Loucy (cell line): Measurements from ENCODE around the gene RSPO1.

Source experiments
- H2AFZ ChIP-seq: fragments of 200-600 bp; sonication (generic); 2 replicates; pipeline ENCODE4 v1.6.0; 2016; ENCODE audit warnings: antibody characterized with exemption, mild to moderate bottlenecking, low read length, moderate library complexity
- H3F3A ChIP-seq: fragments of 200-600 bp; 2 replicates; pipeline ENCODE4 v1.6.0; 2016; ENCODE audit warnings: antibody characterized with exemption, low read depth, mild to moderate bottlenecking
- H3K27me3 ChIP-seq: fragments of 200-600 bp; sonication (generic); 2 replicates; pipeline ENCODE4 v1.6.1; 2014; ENCODE audit warnings: low read length, mild to moderate bottlenecking; ENCODE audit not compliant: insufficient read depth, poor library complexity, severe bottlenecking
- H3K36me3 ChIP-seq: fragments of 200-600 bp; sonication (generic); 2 replicates; pipeline ENCODE4 v1.6.1; 2016; ENCODE audit warnings: low read length; ENCODE audit not compliant: insufficient read depth
- H3K4me1 ChIP-seq: fragments of 200-600 bp; sonication (generic); 2 replicates; pipeline ENCODE4 v1.5.1; 2014; ENCODE audit warnings: low read length, mild to moderate bottlenecking; ENCODE audit not compliant: insufficient read depth, poor library complexity, severe bottlenecking
- H3K4me2 ChIP-seq: fragments of 200-600 bp; sonication (generic); 2 replicates; pipeline ENCODE4 v1.6.0; 2014; ENCODE audit warnings: antibody characterized with exemption, low read length, low read depth, mild to moderate bottlenecking; ENCODE audit not compliant: poor library complexity, severe bottlenecking
- H3K4me3 ChIP-seq: fragments of 200-600 bp; sonication (generic); 2 replicates; pipeline ENCODE4 v1.5.1; 2014; ENCODE audit warnings: low read length, mild to moderate bottlenecking, mixed read lengths; ENCODE audit not compliant: poor library complexity, severe bottlenecking
- H3K79me2 ChIP-seq: fragments of 200-600 bp; sonication (generic); 2 replicates; pipeline ENCODE4 v1.6.1; 2014; ENCODE audit warnings: low read length; ENCODE audit not compliant: insufficient read depth
- H3K9ac ChIP-seq: fragments of 200-600 bp; sonication (generic); 2 replicates; pipeline ENCODE4 v1.6.0; 2014; ENCODE audit warnings: mild to moderate bottlenecking, low read depth, low read length, moderate library complexity; ENCODE audit not compliant: poor library complexity, severe bottlenecking
- H3K9me2 ChIP-seq: fragments of 200-600 bp; sonication (generic); replicated peaks from 2 replicates; pipeline ENCODE4 v1.6.1; 2016; ENCODE audit warnings: low read depth, low read length, mixed read lengths
- H3K9me3 ChIP-seq: fragments of 200-600 bp; sonication (generic); 2 replicates; pipeline ENCODE4 v1.6.1; 2014; ENCODE audit warnings: mild to moderate bottlenecking, antibody characterized with exemption, low read length, low read depth; ENCODE audit not compliant: insufficient read depth
- H4K20me1 ChIP-seq: fragments of 200-600 bp; sonication (generic); 2 replicates; pipeline ENCODE4 v1.6.0; 2014; ENCODE audit warnings: antibody characterized with exemption, low read length, mild to moderate bottlenecking; ENCODE audit not compliant: insufficient read depth, poor library complexity, severe bottlenecking
- CTCF ChIP-seq: fragments of 200-600 bp; sonication (generic); conservative IDR thresholded peaks from 2 replicates; pipeline ENCODE4 v1.5.1; 2014; ENCODE audit warnings: mild to moderate bottlenecking, antibody characterized with exemption, low read length
- EZH2phosphoT487 ChIP-seq: fragments of 200-600 bp; IDR thresholded peaks from 2 replicates; pipeline ENCODE4 v1.6.1; 2018; ENCODE audit warnings: antibody characterized with exemption, mild to moderate bottlenecking, moderate library complexity, borderline replicate concordance

The RSPO1 gene

GRCh38 chr1:37601441-37601840 lies 33.3 kb downstream of the RSPO1 start:
- TF ChIP-seq EZH2phosphoT487, result no peak
- no peak for TF ChIP-seq CTCF
- Histone ChIP-seq H2AFZ (no peak overlapping the region), H3K4me3 (no peak overlapping the region)

GRCh38 chr1:37599940-37600339 lies 34.8 kb downstream of the RSPO1 start:
- no peaks in the 10 kb centered on the region for H3F3A ChIP-seq
- H4K20me1 ChIP-seq, result peaks cover 5% of the 10 kb centered on the region
- no peak overlapping the region for H3K4me2 ChIP-seq
- H3K9me2 ChIP-seq, result no peaks in the 10 kb centered on the region
- H3K9me3 ChIP-seq, result no peaks in the 10 kb centered on the region
- peaks cover 7% of the 10 kb centered on the region for H3K4me1 ChIP-seq
- H2AFZ ChIP-seq, result no peak overlapping the region
- peaks cover 8% of the 10 kb centered on the region for H3K79me2 ChIP-seq
- no peak overlapping the region for H3K4me3 ChIP-seq
- no peaks in the 10 kb centered on the region for H3K36me3 ChIP-seq
- H3K27me3 ChIP-seq, result no peaks in the 10 kb centered on the region
- H3K9ac ChIP-seq, result no peak overlapping the region
- TF ChIP-seq CTCF (no peak), EZH2phosphoT487 (no peak)

More at GRCh38 chr1:37601441-37601840, 33.3 kb downstream of the RSPO1 start:
- no peak overlapping the region for H3K4me2 ChIP-seq
- H3K4me1 ChIP-seq, result peaks cover 2% of the 10 kb centered on the region
- H3K9ac ChIP-seq, result no peak overlapping the region
- H3K9me2 ChIP-seq, result no peaks in the 10 kb centered on the region
- no peaks in the 10 kb centered on the region for H4K20me1 ChIP-seq
- H3K79me2 ChIP-seq, result no peaks in the 10 kb centered on the region
- H3K27me3 ChIP-seq, result no peaks in the 10 kb centered on the region
- H3F3A ChIP-seq, result no peaks in the 10 kb centered on the region
- H3K36me3 ChIP-seq, result no peaks in the 10 kb centered on the region
- H3K9me3 ChIP-seq, result no peaks in the 10 kb centered on the region

GRCh38 chr1:37596182-37596667 lies 38.5 kb downstream of the RSPO1 start:
- Histone ChIP-seq H3K9me2 (no peaks in the 10 kb centered on the region), H3K9ac (peak overlapping the region; percentile 83), H4K20me1 (peaks cover 36% of the 10 kb centered on the region), H3K4me1 (peaks cover 19% of the 10 kb centered on the region), H3K9me3 (no peaks in the 10 kb centered on the region), H3K4me2 (peak overlapping the region; percentile 95), H3K27me3 (no peaks in the 10 kb centered on the region), H3K36me3 (peaks cover 13% of the 10 kb centered on the region; the same call in 1 of the 2 replicates), H2AFZ (peak overlapping the region; percentile 95), H3K4me3 (peak overlapping the region; percentile 83), H3K79me2 (peaks cover 41% of the 10 kb centered on the region), H3F3A (no peaks in the 10 kb centered on the region)
- TF ChIP-seq CTCF (no peak), EZH2phosphoT487 (no peak)
